Spinal cord (tissue), 4 donors: ENCODE data around the gene HMGCS2. TPM values are rescaled to one million over a fixed set of nuclear protein-coding genes. Genes with fewer than 3 reads are reported as not detected.

Source experiments
- polyA plus RNA-seq, 2 donors: library from polyadenylated mRNA; unstranded; fragments of 120-200 nt; gene quantifications; one replicate each; pipeline ENCODE4 v1.2.1, GENCODE V29; 2013; ENCODE audit not compliant: insufficient read length in 2 of 2
- total RNA-seq, 2 donors: library from RNA; depleted of rRNA in 1 of 2; stranded (reverse); fragments of 120-200 nt in 1 of 2; fragments of >200 nt in 1 of 2; gene quantifications; one replicate each; pipeline versions ENCODE4 v1.2.3 to v1.2.4, GENCODE V29; 2013 to 2014

Gene HMGCS2
- total and polyA plus RNA-seq, 4 donors = 0.27 to 1.8 (median 0.63) TPM; not detected in 1

Other genes starting within 250 kb of the HMGCS2 start
- 10 to 100 TPM; 13.8 to 15.5 TPM for gene ZNF697, start 120.6 kb downstream of the HMGCS2 start, total RNA-seq
- 10 to 100 TPM; 11.3 to 11.5 TPM for gene ZNF697, start 120.6 kb downstream of the HMGCS2 start, polyA plus RNA-seq
- gene PHGDH, start 57.0 kb downstream of the HMGCS2 start, total RNA-seq = 10 to 100 TPM; 72.1 to 95.2 TPM
- gene PHGDH, start 57.0 kb downstream of the HMGCS2 start, polyA plus RNA-seq = 100 to 1,000 TPM; 191 to 227 TPM
- gene REG4, start 42.6 kb upstream of the HMGCS2 start, total RNA-seq = not detected
- gene REG4, start 42.6 kb upstream of the HMGCS2 start, polyA plus RNA-seq = not detected
- gene ADAM30, start 127.6 kb upstream of the HMGCS2 start, total RNA-seq = not detected
- gene ADAM30, start 127.6 kb upstream of the HMGCS2 start, polyA plus RNA-seq = not detected